Pulmonary artery endothelial cell (primary cell): ENCODE results near the gene USP25. TPM values are rescaled to one million over a fixed set of nuclear protein-coding genes. Genes with fewer than 3 reads are reported as not detected.

ENCODE experiments used
- DNase-seq: peaks from one replicate; pipeline ENCODE4 v3.0.0-alpha.2; 2011; ENCODE audit warnings: low read depth, low spot score
- total RNA-seq: library from RNA; depleted of rRNA; stranded (reverse); fragments of >200 nt; gene quantifications from 2 replicates; pipeline ENCODE4 v1.2.3, GENCODE V29; 2014

Gene USP25
- total RNA-seq, result 58.8 and 69.2 TPM in 2 replicates

DNA sequence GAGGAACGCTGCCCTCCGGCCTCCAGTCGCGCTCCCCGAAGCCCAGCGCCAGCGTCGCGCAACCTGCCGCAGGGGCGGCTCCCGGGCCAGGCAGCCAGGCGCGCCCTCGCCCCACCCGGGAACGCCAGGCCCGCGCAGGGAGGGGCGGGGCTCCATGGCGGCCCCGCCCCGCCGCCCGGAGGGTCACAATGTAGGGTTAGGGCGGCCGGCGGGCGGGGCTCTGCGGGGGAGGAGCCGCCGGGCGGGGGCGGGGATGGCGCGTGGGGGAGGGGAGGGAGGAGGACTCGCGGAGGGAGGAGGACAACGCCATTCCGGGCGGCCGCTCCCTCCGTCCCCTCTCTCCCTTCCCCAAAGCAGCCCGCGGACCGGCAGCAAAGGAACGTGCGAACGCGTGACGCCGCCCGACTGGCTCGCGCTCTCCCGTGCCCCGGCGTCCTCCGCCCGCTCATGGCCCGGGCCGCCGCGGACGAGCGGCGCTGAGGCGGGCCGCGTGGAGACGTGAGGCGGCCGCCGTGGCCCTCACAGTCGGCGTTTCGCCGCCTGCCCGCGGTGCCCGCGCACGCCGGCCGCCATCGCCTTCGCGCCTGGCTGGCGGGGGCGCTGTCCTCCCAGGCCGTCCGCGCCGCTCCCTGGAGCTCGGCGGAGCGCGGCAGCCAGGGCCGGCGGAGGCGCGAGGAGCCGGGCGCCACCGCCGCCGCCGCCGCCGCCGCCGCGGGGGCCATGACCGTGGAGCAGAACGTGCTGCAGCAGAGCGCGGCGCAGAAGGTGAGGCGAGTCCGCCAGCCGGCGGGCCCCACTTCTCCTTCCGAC is at the start of gene USP25:
Gene USP25 (plus strand): TSS at position 309 of the 810 bp plus-strand sequence. CDS start 412 bp downstream, at position 721.
- DNase-seq, result no peak

GRCh38 chr21:15682186-15682895 is 47.4 kb upstream of the USP25 start:
- DNase-seq, result peak; percentile 24

DNA sequence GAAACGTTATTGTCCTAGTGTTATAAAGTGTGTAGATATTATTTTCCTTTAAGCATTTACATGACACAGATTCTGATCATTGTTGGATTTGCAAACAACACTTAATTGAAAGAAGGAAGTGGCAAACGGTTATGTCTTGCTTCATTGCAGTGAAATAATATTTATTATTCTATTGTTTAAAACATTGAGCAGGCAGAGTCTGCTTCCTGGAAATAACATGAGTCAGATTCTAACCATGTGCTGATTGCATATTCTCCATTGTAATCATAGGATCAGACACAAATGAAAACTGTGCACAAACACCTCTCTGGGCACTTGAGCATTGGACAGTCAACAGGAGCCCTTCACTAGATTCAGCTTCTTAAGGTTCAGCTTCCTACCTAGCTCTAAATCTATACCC is 46.8 kb upstream of the USP25 start:
- DNase-seq, result peak; percentile 73

GRCh38 chr21:15686506-15686905 is 43.3 kb upstream of the USP25 start:
- no peak for DNase-seq

DNA sequence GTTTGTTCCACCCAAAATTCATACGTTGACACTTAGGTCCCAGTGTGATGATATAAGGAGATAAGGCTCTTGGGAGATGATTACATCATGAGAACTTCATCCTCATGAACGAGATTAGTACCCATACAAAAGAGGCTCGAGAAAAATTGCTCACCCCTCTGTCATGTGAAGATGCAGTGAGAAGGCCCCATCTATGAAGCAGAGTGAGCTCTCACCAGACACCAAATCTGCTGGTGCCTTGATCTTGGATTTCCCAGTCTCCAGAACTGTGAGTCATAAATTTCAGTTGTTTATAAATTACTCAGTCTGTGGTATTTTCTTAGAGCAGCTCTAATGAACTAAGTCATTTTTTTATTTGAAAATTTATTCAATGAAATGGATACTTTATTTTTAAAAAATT is 42.6 kb upstream of the USP25 start:
- no peak for DNase-seq

- no peak for DNase-seq
Observed at GRCh38 chr21:15688016-15688415, 41.8 kb upstream of the USP25 start.

- no peak for DNase-seq
Observed at GRCh38 chr21:15688809-15689208, 41.0 kb upstream of the USP25 start.

DNA sequence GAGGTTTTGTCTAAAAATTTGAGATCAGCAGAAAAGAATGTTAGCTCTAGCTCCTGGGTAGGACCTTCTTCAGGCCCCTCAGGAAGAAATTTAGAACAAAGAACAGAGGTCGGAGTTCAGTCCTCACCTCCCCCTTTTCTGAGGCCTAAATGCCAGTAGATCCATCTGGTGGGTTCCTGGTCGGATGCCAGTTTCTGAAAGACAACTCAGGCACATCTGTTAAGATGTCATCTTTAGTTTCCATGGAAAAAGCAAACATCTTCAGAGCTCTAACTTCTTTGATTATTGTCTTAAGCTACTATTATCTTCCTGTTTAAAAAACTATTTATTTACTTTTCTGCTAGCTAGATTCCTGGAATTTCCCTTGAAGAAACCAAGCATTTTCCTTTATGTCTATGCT is 37.1 kb upstream of the USP25 start:
- DNase-seq, result no peak

GRCh38 chr21:15695241-15695640 is 34.5 kb upstream of the USP25 start:
- DNase-seq, result no peak

- DNase-seq, result no peak
Observed at GRCh38 chr21:15701830-15702229, 28.0 kb upstream of the USP25 start.

DNA sequence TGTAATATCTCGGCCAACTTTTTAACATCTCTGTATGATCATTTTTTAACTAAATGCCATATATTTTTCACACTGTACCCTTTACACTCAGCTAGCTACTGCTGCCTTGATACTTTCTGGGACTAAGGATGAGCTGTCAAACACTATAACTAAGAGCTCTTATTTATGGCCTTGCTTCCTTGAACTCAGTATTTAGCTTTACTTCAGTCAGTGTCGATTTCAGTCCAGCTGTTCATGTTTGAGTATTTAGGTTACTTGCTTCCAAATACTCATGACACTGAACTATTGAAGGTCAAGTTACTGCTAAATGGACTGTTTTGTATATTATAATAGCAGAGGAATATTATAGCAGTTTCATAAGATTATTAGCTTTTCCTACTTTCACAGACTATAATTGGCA is 25.9 kb upstream of the USP25 start:
- no peak for DNase-seq

DNA sequence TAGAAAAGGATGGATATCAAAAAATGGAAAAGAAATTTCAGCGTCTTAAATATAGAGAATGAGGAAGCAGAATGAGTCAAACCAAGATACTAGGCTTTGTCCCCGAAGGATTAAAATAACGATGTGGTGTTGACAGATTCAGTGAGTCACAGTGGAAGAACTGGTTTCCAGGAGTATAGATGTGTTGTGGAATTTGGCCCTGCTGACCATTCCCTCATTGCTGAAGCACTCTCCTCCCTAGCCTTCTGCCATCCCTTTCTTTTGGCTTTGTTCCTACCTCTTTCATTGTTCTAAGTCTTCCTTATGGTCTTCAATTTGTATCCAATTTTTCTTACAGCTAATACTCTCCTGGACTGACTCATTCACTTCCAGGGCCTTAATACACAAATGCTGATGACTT is 23.1 kb upstream of the USP25 start:
- peak; percentile 93 for DNase-seq

DNA sequence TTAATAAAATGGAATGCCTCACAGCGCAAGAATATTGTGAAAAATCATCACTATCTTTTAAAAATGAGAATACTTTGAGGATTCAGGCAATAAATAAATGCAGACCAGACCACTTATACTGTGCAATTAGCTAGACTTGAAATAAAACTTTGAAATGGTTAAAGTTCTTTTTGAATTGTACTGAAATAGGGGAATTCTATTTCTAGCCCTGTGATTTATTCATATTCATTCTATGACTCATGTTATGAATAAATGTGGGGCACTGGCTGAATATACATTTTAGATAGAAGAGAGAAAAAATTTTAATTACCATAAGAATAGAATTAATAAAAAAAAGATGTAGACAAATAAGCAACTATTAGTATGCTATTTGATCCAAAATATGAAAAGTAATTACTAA is 16.4 kb upstream of the USP25 start:
- no peak for DNase-seq

- no peak for DNase-seq
Observed at GRCh38 chr21:15718711-15719110, 11.1 kb upstream of the USP25 start.

- DNase-seq, result no peak
Observed at GRCh38 chr21:15719976-15720375, 9.8 kb upstream of the USP25 start.

DNA sequence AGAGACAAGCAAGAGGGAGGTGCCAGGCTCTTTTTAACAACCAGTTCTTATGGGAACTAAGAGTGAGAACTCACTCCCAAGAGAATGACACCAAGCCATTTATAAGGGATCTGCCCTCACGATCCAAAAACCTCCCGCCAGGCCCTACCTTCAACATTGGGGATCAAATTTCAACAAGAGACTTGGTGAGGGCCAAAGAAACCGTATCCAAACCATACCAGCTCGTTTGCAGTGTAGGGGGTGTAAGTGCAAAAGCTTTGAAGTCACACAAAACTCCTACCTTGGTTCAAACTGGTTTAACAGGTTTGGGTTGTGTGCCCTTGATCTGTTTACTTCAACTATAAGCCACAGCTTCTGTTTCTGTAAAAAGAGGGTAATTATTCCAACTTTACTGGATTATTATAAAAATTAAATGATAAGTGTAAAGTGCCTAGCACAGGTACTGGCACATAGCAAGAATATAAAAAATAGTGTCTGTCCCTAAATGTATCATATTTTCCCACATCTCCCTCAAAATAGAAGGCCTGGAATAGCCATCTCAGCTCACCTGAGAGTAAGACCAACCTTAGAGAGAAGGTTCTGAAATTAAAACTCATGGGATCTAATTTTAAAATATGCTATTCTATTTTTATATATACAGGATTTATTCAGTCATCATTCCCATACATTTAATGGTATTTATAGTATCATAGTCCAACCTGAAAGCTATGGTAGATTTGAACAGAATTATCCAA is 7.0 kb upstream of the USP25 start:
- no peak for DNase-seq

DNA sequence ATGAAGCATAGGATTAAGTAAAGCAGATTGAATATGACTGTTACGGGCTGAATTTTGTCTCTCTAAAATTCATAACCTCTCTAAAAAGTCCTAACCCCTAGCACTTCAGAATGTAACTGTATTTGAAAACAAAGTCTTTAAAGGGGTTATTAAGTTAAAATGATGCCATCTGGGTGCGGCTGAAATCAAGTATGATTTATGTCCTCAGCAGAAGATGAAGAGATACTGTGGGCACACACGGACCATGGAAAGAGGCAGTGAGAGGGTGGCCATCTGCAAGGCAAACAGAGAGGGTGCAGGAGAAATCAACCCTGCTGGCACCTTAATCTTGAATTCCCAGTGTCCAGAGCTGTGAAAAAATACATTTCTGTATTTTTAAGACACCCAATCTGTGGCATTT is 3.8 kb upstream of the USP25 start:
- no peak for DNase-seq

GRCh38 chr21:15728046-15728445 is 1.7 kb upstream of the USP25 start:
- DNase-seq, result no peak

DNA sequence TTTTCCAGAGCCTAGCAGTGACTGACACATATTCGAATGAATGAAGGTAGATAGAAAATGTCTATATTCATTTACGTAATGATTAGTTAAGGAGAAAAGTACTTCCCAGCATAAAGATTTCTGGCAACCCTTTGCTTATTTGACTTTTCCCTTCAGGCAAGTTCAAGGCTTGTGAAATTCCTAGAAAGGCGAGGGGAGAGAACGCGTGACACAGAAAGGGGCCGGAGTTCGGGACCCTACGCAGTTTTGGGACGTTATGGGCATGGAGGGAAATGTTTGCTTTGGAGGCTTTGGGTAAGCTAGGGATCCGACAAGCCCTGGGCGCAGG is 472 bp upstream of the USP25 start:
- no peak for DNase-seq

DNA sequence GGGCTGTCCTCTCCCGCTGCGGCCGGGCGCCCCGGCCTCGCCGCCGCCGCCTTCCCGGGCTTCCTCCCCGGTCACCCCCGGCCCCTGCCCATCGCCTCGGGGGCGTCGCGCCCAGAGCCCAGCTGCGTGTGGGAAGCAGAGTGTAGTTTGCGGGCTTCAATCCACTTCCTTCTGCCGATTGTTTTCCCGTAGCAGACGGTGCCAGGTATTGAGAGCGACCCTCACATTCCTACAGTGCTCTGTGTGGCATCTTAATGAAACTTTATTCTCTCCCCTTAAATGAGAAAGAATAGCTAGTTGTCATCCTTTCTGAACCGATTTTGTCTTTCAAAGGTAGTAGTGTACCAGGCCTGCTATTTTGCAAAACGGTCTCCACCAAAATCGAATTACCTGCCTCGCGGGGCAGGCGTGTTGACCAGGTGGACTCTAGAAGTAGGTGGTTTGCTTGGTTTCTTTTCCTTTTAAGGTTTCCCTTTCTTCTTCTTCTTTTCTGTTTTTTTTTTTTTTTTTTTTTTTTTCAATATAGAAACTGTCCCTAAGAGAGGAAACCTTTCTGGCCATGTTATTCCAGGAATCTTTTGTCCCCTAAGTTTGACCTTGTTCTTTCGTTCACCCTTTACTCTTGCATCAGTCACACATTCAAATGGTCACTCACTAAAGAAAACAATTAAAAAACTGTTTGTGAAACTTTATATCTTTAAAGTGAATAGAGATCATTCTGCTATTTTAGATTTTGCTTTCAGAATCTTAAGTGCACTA is 881 bp downstream of the USP25 start:
- DNase-seq, result no peak

- no peak for DNase-seq
Observed at GRCh38 chr21:15731243-15731613, 1.4 kb downstream of the USP25 start.
